SW480 (cell line): ENCODE measurements around the gene BRD1.
"Not testable (repeated sequence)": the region's sequence is repeated elsewhere in the genome, so short reads cannot be mapped to it uniquely, and the experiment has no call there.

Experiments used
- DNase-seq: peaks from one replicate; pipeline ENCODE4 v3.0.0-alpha.2; 2016; ENCODE audit warnings: low spot score

Gene BRD1

DNA sequence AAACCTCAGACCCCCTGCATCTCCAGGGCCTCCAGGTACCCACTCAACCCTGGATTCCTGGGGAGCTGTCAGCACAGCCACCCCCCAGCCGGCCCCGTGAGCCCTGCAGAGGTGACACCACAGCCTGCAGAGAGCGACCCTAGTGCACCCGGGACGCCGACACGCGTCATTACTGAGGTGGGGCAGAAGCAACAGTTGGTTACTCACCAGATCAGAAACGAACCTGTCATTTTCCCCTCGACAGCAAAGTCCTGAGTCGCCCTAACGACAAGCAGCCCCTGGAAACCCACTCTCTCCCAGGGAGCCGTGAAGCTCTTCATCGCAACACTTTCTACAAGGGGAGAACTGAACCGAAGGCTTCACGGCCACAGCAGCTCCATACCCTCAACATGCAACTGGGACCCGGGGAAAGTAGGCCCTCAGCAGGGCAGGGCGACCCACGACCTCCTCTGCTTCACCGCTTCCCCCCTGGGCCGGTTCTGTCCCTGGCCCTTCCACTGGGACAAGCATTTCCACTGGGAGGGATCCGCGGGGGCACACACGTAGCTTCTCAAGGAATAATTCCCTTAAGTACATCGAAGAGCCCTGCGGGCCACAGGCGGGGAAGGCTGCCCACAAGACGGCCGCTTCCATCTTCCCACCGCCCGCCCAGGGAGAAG is 1.6 kb downstream of the BRD1 start:
- no peak for DNase-seq

DNA sequence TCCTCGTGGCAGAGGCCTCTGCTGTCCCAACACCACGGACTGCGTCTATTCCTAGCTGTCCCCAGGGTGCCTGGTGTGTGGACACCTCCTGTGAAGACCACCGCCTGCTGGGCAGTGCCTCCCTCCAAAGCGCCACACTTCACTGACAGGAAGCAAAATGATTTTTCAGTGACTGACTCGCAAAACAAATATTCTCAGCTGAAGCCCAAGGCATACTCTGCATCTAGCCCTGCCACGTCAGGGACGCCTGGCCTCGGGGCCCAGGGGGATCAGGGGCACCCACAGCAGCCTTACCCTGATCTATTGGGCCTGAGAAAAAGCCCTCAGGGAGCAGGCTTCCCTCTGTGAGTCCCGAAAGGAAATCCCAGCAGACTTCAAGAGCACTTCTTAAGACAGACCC is 2.2 kb downstream of the BRD1 start:
- DNase-seq: no peak

DNA sequence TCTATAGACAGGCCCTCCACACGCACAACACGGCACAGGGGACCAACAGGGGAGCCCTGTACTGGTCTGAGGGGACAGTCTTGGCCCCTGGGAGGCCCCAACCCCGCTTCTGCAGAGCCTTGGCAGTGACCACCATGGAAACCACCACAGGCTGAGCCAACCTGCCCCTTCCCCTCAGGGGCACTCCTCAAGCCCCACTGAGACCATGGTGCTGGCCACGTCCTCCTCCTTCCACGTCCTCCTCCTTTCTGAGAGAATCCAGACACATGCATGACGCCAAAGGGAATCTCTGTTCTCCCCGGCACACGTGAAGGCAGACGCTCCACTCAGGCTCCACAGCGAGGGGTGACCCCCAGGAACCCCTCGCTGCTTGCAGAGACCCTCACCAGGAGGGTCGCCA is 2.7 kb downstream of the BRD1 start:
- no peak for DNase-seq

DNA sequence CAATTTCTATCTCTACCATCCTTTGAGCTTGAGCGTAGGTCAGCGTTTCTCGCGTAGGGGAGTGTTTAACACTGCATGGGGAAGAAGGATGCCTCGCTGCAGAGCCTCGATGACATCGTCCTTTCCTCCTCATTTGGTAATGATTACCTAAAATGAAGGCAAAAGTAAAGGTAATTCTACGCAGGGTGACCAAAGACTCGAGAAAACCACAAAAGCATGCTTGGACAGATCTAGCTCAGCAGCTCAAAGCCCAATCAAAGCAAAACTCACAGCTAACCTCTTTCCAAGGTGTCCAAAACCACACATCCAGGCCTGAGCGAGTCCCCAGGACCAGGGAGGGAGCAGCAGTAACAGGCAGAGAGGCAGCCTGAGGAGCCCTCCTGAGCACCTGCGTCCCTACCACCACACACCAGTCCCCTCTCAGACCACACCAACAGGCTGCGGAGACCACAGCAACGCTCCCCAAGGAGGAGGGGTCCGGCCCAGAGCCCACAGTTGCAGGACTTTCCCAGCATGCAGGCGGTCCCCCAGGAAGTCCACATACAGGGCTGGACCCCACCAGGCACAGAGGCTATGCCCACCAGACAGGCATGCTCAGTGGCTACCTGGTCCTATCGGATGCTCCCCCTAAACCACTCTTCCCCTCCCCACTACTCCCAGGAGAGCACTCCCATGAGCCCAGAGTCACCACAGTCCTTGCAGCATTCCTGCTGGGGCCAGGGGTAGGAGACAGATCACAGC is 3.3 kb downstream of the BRD1 start:
- DNase-seq: no peak

DNA sequence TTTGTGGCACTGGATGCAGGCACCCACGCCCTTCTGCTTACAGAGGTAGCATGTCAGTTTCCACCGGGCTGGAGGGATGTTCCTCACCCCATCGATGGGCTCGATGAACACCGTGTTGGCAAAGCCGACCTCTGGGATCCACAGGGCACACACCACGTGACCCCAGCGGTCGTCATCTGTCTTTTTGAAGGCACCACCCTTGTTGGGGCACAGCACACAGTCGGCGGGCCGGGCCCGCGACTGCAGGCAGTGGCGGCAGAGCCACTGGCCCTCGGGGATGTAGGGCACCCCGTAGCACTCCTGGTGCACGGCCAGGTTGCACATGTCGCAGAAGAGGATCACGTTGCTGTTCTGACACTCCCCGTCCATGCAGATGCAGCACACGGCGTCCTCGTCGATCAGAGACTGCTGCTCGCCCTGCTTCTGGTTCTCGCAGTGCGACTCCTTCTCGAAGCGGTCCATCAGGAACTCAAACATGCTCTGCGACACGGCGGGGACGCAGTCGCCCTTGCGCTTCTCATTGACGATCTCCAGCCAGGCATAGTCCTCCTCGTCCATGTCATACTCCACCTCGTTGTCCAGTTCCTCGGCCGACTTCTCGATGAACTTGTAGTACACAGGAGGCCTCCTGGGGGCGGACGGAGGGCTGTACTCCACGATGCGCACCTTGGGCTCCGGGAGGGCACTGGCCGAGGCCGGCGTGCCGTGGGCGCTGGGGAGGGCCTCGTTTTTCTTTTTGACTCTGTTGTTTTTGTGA is 4.2 kb downstream of the BRD1 start:
- DNase-seq: no peak

DNA sequence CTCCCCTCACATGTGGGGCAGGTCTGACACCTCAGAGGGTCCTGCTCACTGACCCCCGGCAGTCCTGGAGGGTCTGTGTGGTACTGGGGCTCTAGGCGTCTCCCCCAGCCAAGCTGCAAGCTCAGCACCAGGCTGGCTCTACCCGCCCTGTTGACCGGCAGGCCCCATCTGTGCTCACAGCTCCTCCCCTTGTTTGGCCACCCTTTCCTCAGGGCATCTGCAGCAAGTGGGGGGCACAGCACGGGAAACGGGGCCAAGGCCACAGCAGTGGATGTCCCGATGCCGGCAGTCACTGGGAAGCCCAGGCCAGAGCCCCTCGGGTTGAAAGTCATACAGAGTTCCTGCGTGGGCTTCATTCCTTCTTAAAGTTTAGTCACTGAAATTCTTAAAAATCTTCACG is 5.9 kb downstream of the BRD1 start:
- DNase-seq: not testable (repeated sequence)

DNA sequence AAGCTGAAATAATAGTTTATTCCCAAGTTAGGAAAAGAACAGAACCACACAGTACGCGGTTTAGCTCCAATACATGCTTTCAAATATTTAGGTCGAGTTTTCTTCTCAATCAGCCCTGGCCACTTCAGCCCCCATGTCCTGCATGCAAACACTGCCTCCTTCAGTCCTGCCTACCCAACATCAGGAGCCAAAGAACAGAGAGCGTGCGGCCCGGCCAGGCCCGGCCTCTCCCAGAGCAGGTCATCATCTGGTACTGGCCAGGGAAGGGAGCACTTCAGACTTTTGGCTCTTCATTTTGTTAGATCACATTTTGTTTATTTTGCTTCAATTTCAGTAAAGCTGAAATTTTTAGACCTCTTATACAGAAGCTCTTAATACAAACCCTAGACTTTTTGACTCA is 6.7 kb downstream of the BRD1 start:
- no peak for DNase-seq

DNA sequence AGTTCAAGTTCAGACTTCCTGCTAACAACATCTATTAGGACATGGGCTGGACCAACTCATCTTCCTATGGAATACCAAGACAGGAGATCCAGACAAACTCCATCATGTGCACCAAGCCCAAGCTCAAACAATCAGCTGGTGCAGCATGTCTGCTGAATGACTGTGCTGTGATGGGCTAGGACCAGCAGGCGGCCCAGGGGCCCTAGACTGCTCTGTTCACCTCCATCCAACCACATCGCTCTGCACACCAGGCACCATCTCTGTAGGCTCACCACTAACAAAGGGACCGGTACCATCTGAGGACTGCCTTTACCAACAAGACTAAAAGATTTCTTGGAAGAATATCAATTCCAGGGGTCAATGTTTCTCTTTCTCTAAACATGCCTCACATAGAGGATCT is 10.3 kb downstream of the BRD1 start:
- DNase-seq: no peak

DNA sequence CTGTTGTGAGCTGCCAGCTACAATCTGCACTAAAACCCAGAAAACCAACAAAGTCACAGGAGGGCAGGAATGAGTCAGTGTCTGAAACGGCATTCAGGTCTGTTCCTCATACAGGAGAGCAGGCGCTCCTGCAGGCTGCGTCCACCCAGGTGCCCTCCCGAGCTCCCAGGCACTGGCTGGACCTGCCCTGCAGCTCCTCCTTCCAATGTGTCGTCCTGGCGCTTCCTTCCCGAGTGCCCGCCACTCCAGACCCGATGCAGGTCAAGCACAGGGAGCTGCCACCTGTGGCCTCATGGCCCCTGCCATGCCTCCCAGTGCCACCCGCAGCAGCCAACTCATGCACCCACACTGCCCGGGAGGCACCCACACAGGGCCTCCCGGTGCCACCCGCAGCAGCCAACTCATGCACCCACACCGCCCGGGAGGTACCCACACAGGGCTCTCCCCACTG is 12.0 kb downstream of the BRD1 start:
- no peak for DNase-seq

DNA sequence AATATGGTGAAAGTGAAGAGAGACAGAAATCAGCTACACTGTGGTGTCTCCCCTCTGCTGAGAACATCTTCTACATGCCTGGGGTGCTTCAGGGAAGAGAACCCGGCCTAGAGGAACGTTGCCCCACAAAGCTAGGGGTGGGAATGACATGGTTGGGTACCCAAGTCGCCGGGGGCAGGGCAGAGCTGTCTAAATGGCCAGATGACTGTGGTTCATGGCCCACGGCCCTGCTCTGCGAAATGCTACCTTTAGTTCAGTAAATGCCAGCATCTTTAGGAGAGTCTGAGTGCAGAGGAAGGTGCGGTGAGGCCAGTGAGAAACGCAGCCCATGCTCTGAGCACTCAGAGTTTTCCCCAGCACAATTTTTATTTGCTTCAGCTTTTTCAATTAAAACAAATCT is 12.8 kb downstream of the BRD1 start:
- no peak for DNase-seq

DNA sequence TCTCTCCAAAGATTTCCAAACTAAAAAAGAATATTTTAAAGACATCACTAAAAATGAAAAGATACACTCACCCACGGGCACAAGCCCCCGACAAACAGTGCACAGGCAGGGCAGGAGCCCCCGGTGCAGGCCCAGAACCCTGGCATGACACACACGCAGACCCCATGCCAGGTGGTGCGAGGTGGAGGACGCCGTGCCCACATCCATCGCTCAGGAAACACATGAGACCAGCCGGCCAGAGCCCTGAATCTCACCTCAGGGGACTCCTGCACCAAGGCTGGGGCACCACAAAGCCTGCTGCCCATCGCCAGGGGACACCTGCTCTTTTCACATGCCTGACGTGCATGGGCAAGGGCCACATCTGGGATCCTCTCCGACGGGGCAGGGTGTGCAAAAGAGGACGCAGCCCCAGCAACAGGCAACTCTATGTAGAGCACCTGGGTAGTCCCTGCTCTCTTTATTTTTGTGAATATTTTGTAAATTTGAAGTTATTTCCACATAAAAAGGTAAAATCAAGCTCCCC is 13.4 kb downstream of the BRD1 start:
- DNase-seq: no peak

DNA sequence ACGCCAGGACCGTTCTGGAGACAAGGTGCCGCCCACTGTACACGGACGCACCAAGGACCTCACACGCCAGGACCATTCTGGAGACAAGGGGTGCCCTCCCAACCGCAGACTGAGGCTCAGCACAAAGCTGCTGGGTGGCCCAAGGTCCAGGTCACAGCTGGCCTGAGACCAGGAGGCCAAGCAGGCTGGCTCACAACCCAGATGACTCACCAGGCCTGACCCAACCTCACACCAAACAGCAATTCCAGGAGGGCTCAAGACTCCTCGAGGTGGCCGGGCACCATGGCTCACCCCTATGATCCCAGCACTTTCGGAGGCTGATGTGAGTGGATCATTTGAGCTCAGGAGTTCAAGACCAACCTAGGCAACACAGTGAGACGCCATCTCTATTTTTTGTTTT is 14.8 kb downstream of the BRD1 start:
- DNase-seq: no peak

DNA sequence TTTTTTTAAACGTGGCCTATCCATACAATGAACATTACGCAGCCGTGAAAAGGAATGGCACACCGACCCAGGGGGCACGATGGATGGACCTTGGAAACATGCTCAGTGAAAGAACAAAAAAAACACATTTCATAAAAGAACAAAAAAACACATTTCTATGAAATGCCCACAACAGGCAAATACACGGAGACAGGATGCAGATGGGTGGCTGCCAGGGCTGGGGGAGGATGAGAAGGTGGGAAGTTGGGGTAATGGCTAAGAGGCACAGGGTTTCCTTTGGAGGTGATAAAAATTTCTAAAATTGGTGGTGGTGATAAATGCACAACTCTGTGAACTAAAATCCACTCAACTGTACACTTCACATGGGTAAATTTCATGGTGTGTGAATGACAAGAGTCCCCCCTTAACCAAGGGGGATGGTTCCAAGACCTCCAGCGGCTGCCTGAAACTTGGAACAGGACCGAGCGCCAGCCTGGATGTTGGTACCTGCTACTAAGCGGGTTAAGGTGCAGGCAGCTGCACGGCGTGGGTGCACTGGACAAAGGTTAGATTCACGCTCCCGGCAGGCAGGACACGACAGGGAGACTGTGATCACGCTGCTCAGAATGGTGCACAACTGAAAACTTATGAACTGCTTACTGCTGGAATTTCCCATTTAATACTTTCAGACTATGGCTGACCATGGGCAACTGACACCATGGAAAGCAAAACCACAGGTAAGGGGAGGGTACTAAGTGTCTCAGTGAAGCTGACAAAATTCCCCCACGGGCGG is 16.5 kb downstream of the BRD1 start:
- no peak for DNase-seq

DNA sequence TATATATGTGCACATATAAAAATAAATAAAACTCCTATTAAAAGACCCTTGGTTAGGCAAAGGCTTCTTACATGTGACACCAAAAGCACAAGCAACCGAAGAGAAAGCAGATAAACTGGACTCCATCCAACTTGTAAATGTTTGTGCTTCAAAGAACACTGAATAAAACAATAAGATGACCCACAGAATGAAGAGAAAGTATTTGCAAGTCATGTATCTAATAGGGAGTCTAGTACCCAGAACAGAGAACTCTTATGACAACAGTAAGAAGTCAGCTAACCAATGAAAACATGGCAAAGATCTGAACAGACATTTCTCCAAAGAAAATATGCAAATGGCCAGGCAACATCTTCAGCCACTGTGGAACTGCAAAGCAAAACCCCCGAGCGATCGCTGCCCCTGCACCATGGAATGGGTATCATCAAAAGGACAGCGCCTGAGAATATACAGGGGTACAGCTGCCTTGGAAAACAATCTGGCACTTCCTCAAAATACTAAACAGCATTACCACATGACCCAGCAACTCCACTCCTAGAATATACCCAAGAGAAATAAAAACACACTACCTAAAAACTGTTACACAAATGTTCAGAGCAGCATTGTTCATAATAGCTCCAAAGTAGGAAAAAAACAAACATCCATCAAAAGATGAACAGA is 17.2 kb downstream of the BRD1 start:
- DNase-seq: no peak

DNA sequence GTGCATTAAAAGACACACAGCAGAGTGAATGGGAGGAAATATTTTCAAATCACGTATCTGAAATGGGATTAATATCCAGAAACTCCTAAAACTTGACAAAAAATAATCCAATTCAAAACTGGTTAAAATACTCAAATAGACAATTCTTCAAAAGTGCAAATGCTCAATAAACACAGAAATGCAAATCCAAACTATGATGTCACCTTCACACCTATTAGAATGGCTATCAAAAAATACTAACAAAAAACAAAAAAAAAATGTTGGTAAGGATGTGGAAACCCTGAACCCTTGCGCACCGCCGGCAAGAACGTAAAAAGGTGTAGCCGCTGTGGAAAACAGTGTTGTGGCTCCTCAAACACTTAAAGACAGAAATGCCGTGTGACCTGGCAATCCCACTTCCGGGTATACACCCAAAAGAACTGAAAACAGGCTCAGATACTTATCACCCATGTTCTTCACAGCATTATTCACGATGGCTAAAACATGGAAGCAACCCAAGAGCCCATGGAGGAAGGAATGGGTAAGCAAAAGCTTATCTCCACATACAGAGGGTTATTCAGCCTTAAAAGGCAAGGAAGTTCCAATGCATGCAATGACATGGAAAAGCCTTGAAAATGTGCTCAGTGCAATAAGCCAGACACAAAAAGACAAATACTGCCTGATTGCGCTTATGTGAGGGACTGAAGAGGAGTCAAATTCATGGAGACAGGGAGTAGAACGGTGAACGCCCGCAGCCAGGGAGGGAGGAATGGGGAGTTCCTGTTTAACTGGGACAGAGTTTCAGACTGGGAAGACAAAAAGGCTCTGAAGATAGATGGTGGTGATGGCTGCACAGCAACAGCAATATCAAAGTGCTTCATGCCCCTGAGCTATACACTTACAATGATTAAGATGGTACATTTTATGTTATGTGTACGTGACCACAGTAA is 19.6 kb downstream of the BRD1 start:
- DNase-seq: no peak

DNA sequence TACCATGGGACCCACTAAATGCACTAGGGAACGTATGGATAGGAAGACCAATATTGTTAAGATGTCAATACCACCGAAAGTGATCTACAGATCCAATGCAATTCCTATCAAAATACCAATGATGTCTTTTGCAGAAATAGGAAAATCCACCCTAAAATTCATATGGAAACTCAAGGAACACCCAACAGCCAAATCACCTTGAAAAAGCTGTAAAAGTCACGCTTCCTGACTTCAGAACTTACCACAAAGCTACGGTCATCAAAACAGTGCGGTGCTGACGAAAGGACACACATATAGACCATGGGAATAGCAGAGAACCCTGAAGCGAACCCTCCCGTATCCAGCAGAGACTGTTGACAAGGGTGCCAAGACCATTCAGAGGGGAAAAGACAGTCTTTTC is 20.5 kb downstream of the BRD1 start:
- no peak for DNase-seq

DNA sequence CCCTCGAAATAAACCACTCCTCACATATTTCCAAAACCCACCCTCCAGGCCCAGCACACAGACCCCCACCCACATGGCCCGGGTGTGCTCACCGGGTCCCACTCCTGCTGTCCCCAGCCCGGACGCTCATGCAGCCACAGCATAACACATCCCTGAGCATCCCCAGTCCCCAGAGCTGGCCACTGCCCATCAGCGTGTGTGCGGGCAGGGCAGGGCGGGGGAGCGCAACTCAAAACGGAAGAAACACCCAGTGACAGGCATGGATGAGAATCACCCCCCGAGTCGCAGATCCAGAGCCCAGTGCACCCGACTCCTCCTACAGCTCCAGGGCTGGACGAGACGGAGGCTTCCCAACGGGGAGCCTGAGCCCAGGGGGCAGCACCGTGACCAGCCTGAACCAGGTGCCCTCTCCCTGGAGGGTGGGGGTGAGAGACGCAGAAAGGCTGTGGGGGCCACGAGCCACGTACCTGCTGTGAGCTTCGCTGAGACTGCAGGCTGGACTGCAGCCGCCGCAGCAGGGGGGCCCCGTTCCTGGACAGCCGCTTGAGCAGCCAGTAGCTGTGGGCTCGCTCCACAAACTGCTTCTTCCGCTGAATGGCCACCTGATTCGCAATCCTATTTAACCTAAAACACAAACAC is 23.8 kb downstream of the BRD1 start:
- DNase-seq: no peak

DNA sequence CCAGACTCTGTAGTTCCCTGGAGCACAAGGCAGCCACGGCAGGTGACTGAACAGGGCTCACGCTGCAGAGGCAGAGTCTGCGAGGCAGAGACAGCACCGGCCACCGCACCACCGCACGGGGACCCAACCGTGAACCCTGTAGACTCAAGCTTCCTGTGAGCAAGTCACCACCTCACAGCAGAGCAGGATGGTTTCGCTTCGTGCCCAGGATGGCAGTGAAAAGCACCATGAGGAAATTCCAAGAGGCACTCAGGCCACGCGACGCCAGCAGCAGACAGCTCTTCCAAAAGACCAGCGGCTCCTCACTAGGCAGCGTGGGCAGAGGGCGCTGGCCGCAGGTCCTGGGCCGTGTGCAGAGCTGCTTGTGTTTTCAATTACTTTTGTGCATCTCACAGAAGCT is 24.5 kb downstream of the BRD1 start:
- DNase-seq: no peak

DNA sequence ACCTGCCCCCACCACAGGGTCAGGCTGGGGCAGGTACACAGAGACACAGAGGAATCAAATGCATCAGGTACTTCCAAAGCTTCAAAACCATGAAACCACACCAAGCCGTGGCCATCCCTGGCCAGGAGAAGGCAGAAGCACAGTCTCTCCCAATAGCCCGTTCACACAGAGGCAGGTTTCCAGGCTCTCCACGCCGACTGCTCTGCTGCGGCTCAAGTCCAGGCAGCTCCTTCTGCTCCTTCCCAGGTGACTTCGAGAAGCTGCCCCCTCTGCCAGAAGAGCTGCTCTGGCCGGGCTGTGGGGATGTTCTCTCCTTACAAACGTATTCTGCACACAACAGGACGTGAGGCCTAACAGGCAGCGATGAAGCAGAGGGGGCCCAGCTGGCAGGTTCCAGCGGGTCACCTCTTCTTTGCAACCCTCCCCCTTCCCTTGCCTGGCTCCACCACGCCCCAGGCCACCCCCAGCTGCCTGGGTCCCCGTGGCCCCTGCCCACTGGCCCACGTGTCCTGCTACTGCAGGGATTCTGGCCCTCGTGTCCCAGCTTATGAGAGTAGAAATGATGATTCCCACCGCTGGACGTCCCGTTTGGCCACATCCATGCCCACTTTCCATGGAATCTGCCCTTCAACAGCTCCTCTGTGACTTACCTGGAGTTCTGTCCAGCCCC is 26.1 kb downstream of the BRD1 start:
- DNase-seq: no peak
